Nephron (organoid): ENCODE data around the gene KAZN.
"Not testable (repeated sequence)": the region's sequence is repeated elsewhere in the genome, so short reads cannot be mapped to it uniquely, and the experiment has no call there.

Experiments used
- H3K27ac Mint-ChIP-seq, 3 experiments: 2 replicates each; pipeline ENCODE4 v1.8.0; 2020; ENCODE audit warnings: mixed read lengths in 3 of 3, mild to moderate bottlenecking in 2 of 3, moderate library complexity in 1 of 3
- H3K27me3 Mint-ChIP-seq: 2 replicates; pipeline ENCODE4 v1.8.0; 2021; ENCODE audit warnings: low read depth, mild to moderate bottlenecking, moderate library complexity, mixed read lengths
- H3K36me3 Mint-ChIP-seq: 2 replicates; pipeline ENCODE4 v1.8.0; 2020; ENCODE audit warnings: low read depth, mixed read lengths
- H3K4me1 Mint-ChIP-seq: 2 replicates; pipeline ENCODE4 v1.8.0; 2020; ENCODE audit warnings: mixed read lengths
- H3K4me3 Mint-ChIP-seq, 3 experiments: 2 replicates each; pipeline ENCODE4 v1.8.0; 2020; ENCODE audit warnings: mild to moderate bottlenecking in 3 of 3, mixed read lengths in 3 of 3, moderate library complexity in 2 of 3
- H3K9me3 Mint-ChIP-seq: 2 replicates; pipeline ENCODE4 v1.8.0; 2020; ENCODE audit warnings: mixed read lengths
- TF ChIP-seq, protein P1 (sequence below), 3 experiments: fragments of 200-600 bp; sonication (generic); IDR thresholded peaks; one replicate each; pipeline ENCODE4 v1.5.0; 2021; ENCODE audit warnings: antibody characterized with exemption in 3 of 3; ENCODE audit not compliant: unreplicated experiment in 3 of 3

KAZN gene

DNA sequence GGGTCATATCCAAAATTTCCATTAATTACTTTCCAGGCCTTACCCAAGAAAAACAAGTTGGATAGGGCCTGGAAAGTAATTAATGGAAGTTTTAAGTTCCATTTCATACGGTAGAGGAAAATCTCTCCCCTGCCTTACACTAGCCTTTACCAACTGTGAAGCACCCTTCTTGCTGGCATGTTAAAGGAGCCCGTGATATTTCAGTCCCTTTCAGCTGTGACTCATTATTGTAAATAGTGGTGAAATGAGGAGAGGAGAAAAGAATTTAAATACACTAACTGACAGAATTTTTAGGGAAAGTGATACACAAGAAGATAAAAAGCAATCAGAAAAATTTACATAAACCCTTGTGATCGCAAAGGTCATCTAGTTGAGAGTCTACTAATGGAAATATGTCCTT, 20.3 kb upstream of the KAZN start:
- H3K36me3 Mint-ChIP-seq, result peaks cover 9% of the 10 kb centered on the region
- peaks cover 15% of the 10 kb centered on the region for H3K9me3 Mint-ChIP-seq
- no peak overlapping the region for H3K27ac Mint-ChIP-seq
- no peak overlapping the region for H3K4me3 Mint-ChIP-seq
- no peaks in the 10 kb centered on the region for H3K4me1 Mint-ChIP-seq
- H3K27me3 Mint-ChIP-seq, result peaks cover 3% of the 10 kb centered on the region
- TF ChIP-seq, protein P1, sequence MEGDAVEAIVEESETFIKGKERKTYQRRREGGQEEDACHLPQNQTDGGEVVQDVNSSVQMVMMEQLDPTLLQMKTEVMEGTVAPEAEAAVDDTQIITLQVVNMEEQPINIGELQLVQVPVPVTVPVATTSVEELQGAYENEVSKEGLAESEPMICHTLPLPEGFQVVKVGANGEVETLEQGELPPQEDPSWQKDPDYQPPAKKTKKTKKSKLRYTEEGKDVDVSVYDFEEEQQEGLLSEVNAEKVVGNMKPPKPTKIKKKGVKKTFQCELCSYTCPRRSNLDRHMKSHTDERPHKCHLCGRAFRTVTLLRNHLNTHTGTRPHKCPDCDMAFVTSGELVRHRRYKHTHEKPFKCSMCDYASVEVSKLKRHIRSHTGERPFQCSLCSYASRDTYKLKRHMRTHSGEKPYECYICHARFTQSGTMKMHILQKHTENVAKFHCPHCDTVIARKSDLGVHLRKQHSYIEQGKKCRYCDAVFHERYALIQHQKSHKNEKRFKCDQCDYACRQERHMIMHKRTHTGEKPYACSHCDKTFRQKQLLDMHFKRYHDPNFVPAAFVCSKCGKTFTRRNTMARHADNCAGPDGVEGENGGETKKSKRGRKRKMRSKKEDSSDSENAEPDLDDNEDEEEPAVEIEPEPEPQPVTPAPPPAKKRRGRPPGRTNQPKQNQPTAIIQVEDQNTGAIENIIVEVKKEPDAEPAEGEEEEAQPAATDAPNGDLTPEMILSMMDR (IDR thresholded peaks at IDR 0.05; ENCODE audit: unreplicated experiment in 3 of 3), result no peak

DNA sequence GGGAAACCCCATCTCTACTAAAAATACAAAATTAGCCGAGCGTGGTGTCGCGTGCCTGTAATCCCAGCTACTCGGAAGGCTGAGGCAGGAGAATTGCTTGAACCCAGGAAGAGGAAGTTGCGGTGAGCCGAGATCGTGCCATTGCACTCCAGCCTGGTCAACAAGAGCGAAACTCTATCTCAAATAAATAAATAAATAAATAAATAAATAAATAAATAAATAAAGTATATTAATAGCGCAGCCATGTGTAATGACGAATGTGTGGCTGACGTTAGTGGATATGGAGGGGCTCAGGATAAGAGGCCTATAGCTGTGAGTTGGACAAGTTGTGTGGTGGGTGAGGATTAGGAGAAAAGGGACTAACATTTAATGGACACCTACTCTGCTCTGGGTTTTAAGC, 18.2 kb upstream of the KAZN start:
- not testable (repeated sequence) for H3K4me1 Mint-ChIP-seq, H3K36me3 Mint-ChIP-seq, H3K27ac Mint-ChIP-seq, H3K4me3 Mint-ChIP-seq
- H3K27me3 Mint-ChIP-seq, result peaks cover 11% of the 10 kb centered on the region
- H3K9me3 Mint-ChIP-seq, result peaks cover 14% of the 10 kb centered on the region

DNA sequence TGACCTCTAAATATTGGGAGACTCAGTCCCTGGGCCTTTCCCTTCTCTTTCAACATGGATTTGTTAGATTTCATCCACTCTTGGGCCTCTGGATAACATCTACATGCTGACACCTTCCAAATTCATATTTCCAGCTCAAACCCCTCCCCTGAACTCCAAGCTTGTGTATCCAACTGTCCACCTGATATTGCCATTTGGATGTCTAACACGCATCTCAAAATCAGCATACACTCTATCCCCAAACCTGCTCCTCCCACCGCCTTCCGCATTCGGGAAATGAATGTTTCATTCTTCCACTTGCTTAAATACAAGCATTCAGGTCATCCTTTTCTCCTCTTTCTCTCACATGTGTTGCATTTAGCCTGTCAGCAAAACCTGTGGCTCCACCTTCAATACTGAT, 17.5 kb upstream of the KAZN start:
- Mint-ChIP-seq H3K9me3 (peaks cover 12% of the 10 kb centered on the region), H3K4me1 (peaks cover 7% of the 10 kb centered on the region), H3K4me3 (no peak overlapping the region), H3K27me3 (peaks cover 13% of the 10 kb centered on the region), H3K36me3 (peaks cover 9% of the 10 kb centered on the region), H3K27ac (no peak overlapping the region)
- TF ChIP-seq, protein P1 (IDR thresholded peaks at IDR 0.05; ENCODE audit: unreplicated experiment in 3 of 3), result no peak

DNA sequence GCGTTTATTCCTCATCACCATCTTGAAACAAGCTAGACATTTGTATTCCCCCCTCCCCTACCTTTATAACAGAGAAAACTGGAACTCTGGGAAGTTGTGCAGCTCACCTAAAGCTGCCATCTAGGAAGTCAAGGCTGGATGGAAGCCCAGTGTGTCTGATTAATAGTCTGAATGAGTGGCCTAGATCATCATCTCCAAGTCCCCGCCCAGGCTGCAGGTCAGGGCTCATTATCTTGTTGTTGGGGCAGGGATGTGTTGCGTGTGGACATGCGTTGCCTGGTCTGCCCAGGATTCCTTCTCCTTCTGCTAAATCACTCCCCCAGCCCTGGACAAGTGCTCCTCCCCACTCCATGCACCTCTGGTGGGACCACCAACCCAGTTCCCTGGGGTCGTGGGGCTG, 14.7 kb upstream of the KAZN start:
- Mint-ChIP-seq H3K4me1 (peaks cover 11% of the 10 kb centered on the region), H3K9me3 (peaks cover 12% of the 10 kb centered on the region), H3K4me3 (no peak overlapping the region), H3K36me3 (peaks cover 9% of the 10 kb centered on the region), H3K27ac (no peak overlapping the region), H3K27me3 (peaks cover 16% of the 10 kb centered on the region)
- TF ChIP-seq, protein P1 (IDR thresholded peaks at IDR 0.05; ENCODE audit: unreplicated experiment in 3 of 3), result no peak

DNA sequence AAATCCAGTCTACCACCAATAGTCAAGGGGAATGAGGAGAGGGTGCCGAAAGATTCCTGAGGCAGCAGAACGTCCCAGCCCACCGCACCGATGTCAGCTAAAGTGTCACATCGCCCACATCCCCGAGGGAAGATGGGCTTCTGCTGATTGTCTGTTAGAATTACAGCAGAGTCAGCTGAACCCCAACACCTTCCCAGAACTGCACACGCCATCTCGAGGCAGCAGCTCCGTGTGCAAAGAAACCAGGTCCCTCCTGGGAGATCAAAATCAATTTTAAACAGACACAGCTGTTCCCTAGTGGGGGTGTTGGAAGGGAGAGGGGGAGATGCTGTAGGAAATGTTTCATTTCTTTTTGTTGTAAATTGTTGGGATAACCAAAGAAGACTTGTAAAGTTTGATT, 12.8 kb upstream of the KAZN start:
- TF ChIP-seq, protein P1 (IDR thresholded peaks at IDR 0.05; ENCODE audit: unreplicated experiment in 3 of 3), result no peak
- no peak overlapping the region for H3K27ac Mint-ChIP-seq
- H3K4me3 Mint-ChIP-seq, result no peak overlapping the region
- peaks cover 16% of the 10 kb centered on the region for H3K27me3 Mint-ChIP-seq
- H3K4me1 Mint-ChIP-seq, result peaks cover 16% of the 10 kb centered on the region
- H3K9me3 Mint-ChIP-seq, result peaks cover 12% of the 10 kb centered on the region
- peaks cover 9% of the 10 kb centered on the region for H3K36me3 Mint-ChIP-seq

DNA sequence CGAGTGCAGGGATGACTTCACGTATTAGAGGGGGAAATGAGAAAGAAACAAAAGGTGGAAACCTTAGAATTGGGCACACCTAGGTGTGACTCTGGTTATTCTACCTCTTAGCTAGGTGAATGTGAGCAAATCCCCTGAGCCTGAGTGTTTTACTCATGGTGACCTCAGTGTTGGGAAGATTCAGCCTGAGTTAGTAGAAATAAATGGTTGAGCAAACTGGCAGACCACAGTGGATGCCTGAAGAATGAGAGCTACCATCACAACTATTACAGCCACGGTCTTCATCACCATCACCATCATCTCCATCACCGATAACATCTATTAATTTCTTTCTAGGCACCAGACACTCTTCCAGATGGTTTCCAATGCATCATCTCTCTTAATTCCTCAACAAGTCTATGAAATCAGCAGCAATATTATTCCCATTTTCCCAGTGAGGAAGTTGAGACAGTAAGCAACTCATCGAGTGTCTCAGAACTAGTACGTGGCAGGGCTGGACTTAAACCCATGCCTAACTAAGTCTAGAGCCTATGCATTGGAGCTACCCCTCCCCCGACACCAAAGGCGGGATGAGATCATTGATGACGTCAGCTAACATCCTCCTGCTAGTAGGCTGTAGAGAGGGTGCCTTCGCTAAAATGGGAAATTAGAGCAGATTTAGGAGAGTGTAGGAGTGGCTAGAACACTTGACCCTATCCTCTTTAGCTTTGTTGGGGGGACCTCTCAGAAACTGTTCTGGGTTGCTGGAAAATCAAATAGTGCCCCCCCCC, 7.9 kb upstream of the KAZN start:
- TF ChIP-seq, protein P1 (IDR thresholded peaks at IDR 0.05; ENCODE audit: unreplicated experiment in 3 of 3), result no peak
- H3K27ac Mint-ChIP-seq, result peak overlapping the region in 2 of 3 experiments; percentile 17 to 63
- no peak overlapping the region for H3K4me3 Mint-ChIP-seq
- H3K9me3 Mint-ChIP-seq, result no peaks in the 10 kb centered on the region
- peaks cover 29% of the 10 kb centered on the region for H3K4me1 Mint-ChIP-seq
- peaks cover 25% of the 10 kb centered on the region for H3K27me3 Mint-ChIP-seq
- no peaks in the 10 kb centered on the region for H3K36me3 Mint-ChIP-seq
